ENCODE results near the gene PXYLP1.

GRCh38 chr3:141256820-141257219 is 25.2 kb downstream of the PXYLP1 start:
- TF ChIP-seq CTCF (IDR thresholded peaks at IDR 0.05) (no peak), EZH2 (IDR thresholded peaks at IDR 0.05) (no peak)
